Stomach smooth muscle (tissue), 2 donors: ENCODE measurements around the gene INPP5E.

ENCODE experiments used
- H3K27ac ChIP-seq: one replicate; pipeline ENCODE4 v1.7.0; 2013; ENCODE audit warnings: mild to moderate bottlenecking, low read length, inconsistent platforms
- H3K27me3 ChIP-seq, 2 donors: one replicate each; pipeline ENCODE4 v1.7.0; 2013; ENCODE audit warnings: low read length in 2 of 2; ENCODE audit not compliant: insufficient read depth in 2 of 2, control insufficient read depth in 1 of 2
- H3K36me3 ChIP-seq, 2 donors: one replicate each; pipeline ENCODE4 v1.7.0; 2013; ENCODE audit warnings: low read length in 2 of 2; ENCODE audit not compliant: control insufficient read depth in 2 of 2, insufficient read depth in 2 of 2
- H3K4me1 ChIP-seq: one replicate; pipeline ENCODE4 v1.7.0; 2013; ENCODE audit warnings: low read length; ENCODE audit not compliant: control insufficient read depth, insufficient read depth
- H3K4me3 ChIP-seq, 2 donors: one replicate each; pipeline ENCODE4 v1.7.0; 2013; ENCODE audit warnings: low read length in 2 of 2
- H3K9ac ChIP-seq, 2 donors: one replicate each; pipeline ENCODE4 v1.7.0; 2013; ENCODE audit warnings: low read length in 2 of 2, mild to moderate bottlenecking in 1 of 2
- H3K9me3 ChIP-seq, 2 donors: one replicate each; pipeline ENCODE4 v1.7.0; 2013; ENCODE audit warnings: low read length in 2 of 2; ENCODE audit not compliant: control insufficient read depth in 2 of 2
- donor health status: healthy.
- donor health status: Pancreatic carcinoma.

The INPP5E gene

GRCh38 chr9:136482793-136483588, 43.3 kb upstream of the INPP5E start, which contains the start of gene SEC16A:
Gene SEC16A, minus strand, starts transcription at chr9:136483040. Its CDS starts 5,425 bp downstream, at chr9:136477615.
- H3K4me3 ChIP-seq = peak within 1 kb of the TSS; percentile 77 to 91
- H3K27me3 ChIP-seq = no peaks in the 10 kb centered on the region
- H3K36me3 ChIP-seq = peaks cover 2 to 3% of the 10 kb centered on the region in 2 donors
- peaks cover 28% of the 10 kb centered on the region for H3K4me1 ChIP-seq
- H3K27ac ChIP-seq = peak within 1 kb of the TSS; percentile 98
- H3K9ac ChIP-seq = peak within 1 kb of the TSS; percentile 89 to 92
- H3K9me3 ChIP-seq = no peaks in the 10 kb centered on the region

- peak overlapping the region; percentile 94 for H3K27ac ChIP-seq
- H3K9ac ChIP-seq = peak overlapping the region; percentile 88 to 91
- no peaks in the 10 kb centered on the region for H3K27me3 ChIP-seq
- no peaks in the 10 kb centered on the region for H3K9me3 ChIP-seq
- H3K36me3 ChIP-seq = peaks cover 5% of the 10 kb centered on the region in 2 donors
- H3K4me1 ChIP-seq = peaks cover 25% of the 10 kb centered on the region
- H3K4me3 ChIP-seq = peak overlapping the region; percentile 77 to 91
These were observed 42.6 kb upstream of the INPP5E start for GRCh38 chr9:136482046-136482792.

- H3K27ac ChIP-seq = no peak overlapping the region
- no peaks in the 10 kb centered on the region for H3K27me3 ChIP-seq
- no peak overlapping the region for H3K9ac ChIP-seq
- peak overlapping the region; percentile 77 to 91 for H3K4me3 ChIP-seq
- no peaks in the 10 kb centered on the region for H3K9me3 ChIP-seq
- H3K36me3 ChIP-seq = peaks cover 12% of the 10 kb centered on the region in 2 donors
- peaks cover 25% of the 10 kb centered on the region for H3K4me1 ChIP-seq
These were observed 41.9 kb upstream of the INPP5E start for GRCh38 chr9:136481558-136481957.

GRCh38 chr9:136476369-136477150, 36.9 kb upstream of the INPP5E start:
- H3K9ac ChIP-seq = no peak overlapping the region
- no peaks in the 10 kb centered on the region for H3K27me3 ChIP-seq
- H3K9me3 ChIP-seq = no peaks in the 10 kb centered on the region
- peaks cover 4% of the 10 kb centered on the region for H3K4me1 ChIP-seq
- peaks cover 45 to 50% of the 10 kb centered on the region in 2 donors for H3K36me3 ChIP-seq
- H3K27ac ChIP-seq = no peak overlapping the region
- no peak overlapping the region for H3K4me3 ChIP-seq

- Histone ChIP-seq H3K9me3 (no peaks in the 10 kb centered on the region), H3K4me1 (no peaks in the 10 kb centered on the region), H3K36me3 (peaks cover 56 to 60% of the 10 kb centered on the region in 2 donors), H3K27me3 (no peaks in the 10 kb centered on the region), H3K4me3 (no peak overlapping the region), H3K27ac (no peak overlapping the region), H3K9ac (no peak overlapping the region)
These were observed 35.6 kb upstream of the INPP5E start for GRCh38 chr9:136474974-136475865.

- Histone ChIP-seq H3K27me3 (no peaks in the 10 kb centered on the region), H3K9ac (no peak overlapping the region), H3K27ac (no peak overlapping the region), H3K4me3 (no peak overlapping the region), H3K4me1 (no peaks in the 10 kb centered on the region), H3K9me3 (no peaks in the 10 kb centered on the region), H3K36me3 (peaks cover 61 to 63% of the 10 kb centered on the region in 2 donors)
These were observed 34.5 kb upstream of the INPP5E start for GRCh38 chr9:136474021-136474640.

- Histone ChIP-seq H3K36me3 (peaks cover 64% of the 10 kb centered on the region in 2 donors), H3K4me3 (no peak overlapping the region), H3K4me1 (no peaks in the 10 kb centered on the region)
These were observed 33.7 kb upstream of the INPP5E start for GRCh38 chr9:136473354-136473721.

GRCh38 chr9:136472640-136473353, 33.2 kb upstream of the INPP5E start:
- no peak overlapping the region for H3K27ac ChIP-seq
- no peak overlapping the region for H3K9ac ChIP-seq

More at GRCh38 chr9:136473354-136473721, 33.7 kb upstream of the INPP5E start:
- Histone ChIP-seq H3K27ac (no peak overlapping the region), H3K9me3 (no peaks in the 10 kb centered on the region), H3K27me3 (no peaks in the 10 kb centered on the region), H3K9ac (no peak overlapping the region)

GRCh38 chr9:136471802-136472487, 32.3 kb upstream of the INPP5E start:
- no peaks in the 10 kb centered on the region for H3K27me3 ChIP-seq
- H3K36me3 ChIP-seq = peaks cover 63 to 70% of the 10 kb centered on the region in 2 donors
- no peaks in the 10 kb centered on the region for H3K9me3 ChIP-seq
- H3K4me3 ChIP-seq = no peak overlapping the region
- no peak overlapping the region for H3K27ac ChIP-seq
- no peak overlapping the region for H3K9ac ChIP-seq
- no peaks in the 10 kb centered on the region for H3K4me1 ChIP-seq

More at GRCh38 chr9:136472640-136473353, 33.2 kb upstream of the INPP5E start:
- H3K36me3 ChIP-seq = peaks cover 67 to 69% of the 10 kb centered on the region in 2 donors
- no peaks in the 10 kb centered on the region for H3K4me1 ChIP-seq
- H3K4me3 ChIP-seq = no peak overlapping the region
- no peaks in the 10 kb centered on the region for H3K27me3 ChIP-seq
- no peaks in the 10 kb centered on the region for H3K9me3 ChIP-seq
